ENCODE measurements around the gene PMS2. TPM values are rescaled to one million over a fixed set of nuclear protein-coding genes. Genes with fewer than 3 reads are reported as not detected.

The PMS2 gene
- total and polyA plus RNA-seq, 10 of the 15 experiments (the other 5 are each of a cell fraction or from before 2014, with no cell fraction given) = 3.6 to 25.4 (median 18.0) TPM

- no peak for ATAC-seq
- no peak for DNase-seq (ENCODE audit: low read depth, low spot score)
- H3K27ac ChIP-seq (ENCODE audit: control insufficient read depth, insufficient read depth) = no peak overlapping the region
- TF ChIP-seq CEBPZ (IDR thresholded peaks at IDR 0.05; ENCODE audit: low read depth, low read length) (no peak), ZNF592 (IDR thresholded peaks at IDR 0.05) (no peak), EZH2 (IDR thresholded peaks at IDR 0.05; ENCODE audit: borderline replicate concordance, control insufficient read depth, low read depth, low read length) (no peak), E2F8 (IDR thresholded peaks at IDR 0.05; ENCODE audit: low read depth, partially characterized antibody) (no peak), KDM1A (IDR thresholded peaks at IDR 0.05; ENCODE audit: borderline replicate concordance) (no peak), JUND (IDR thresholded peaks at IDR 0.05; ENCODE audit: low read depth, low read length) (no peak), NR2F1 (conservative IDR thresholded peaks at IDR 0.05) (no peak), PKNOX1 (IDR thresholded peaks at IDR 0.05) (no peak), CEBPB (IDR thresholded peaks at IDR 0.05; ENCODE audit: borderline replicate concordance in 1 of 2, low read depth in 2 of 2, low read length in 2 of 2) (no peak), TCF3 (IDR thresholded peaks at IDR 0.05; ENCODE audit: borderline replicate concordance, insufficient read depth, low read depth, low read length) (no peak)
These were observed 3.7 kb upstream of the PMS2 start for GRCh38 chr7:6012355-6013104.

More at GRCh38 chr7:6012355-6013104, 3.7 kb upstream of the PMS2 start:
- in situ Hi-C loops (cut with MboI) = no loop called here
- H3K36me3 ChIP-seq (ENCODE audit: control insufficient read depth in 2 of 2, insufficient read depth in 2 of 2, low read length in 1 of 2) = peaks cover 3 to 4% of the 10 kb centered on the region in 2 experiments; a peak in 3 of 4 replicates
- intact Hi-C loops (cut with micrococcal nuclease; ENCODE audit: unreplicated experiment) = no loop called here
- H3K4me1 ChIP-seq (ENCODE audit: control insufficient read depth, insufficient read depth, low read length) = peaks cover 15% of the 10 kb centered on the region
- SMC1A ChIA-PET (ENCODE audit: uncharacterized antibody, unreplicated experiment) = interaction anchor here (0.6 kb wide), 1 partner anchor 59 kb away, joined by 3 read pairs; no protein-coding TSS in a partner anchor
- POLR2A ChIA-PET = interaction anchor here (0.6 kb wide), 1 partner anchor 316 kb away, joined by 3 read pairs; no protein-coding TSS in a partner anchor
- H3K27me3 ChIP-seq (replicated peaks in 1 of 2; ENCODE audit: control insufficient read depth in 2 of 2, insufficient read depth in 2 of 2, low read length in 1 of 2) = no peaks in the 10 kb centered on the region
- H3K4me2 ChIP-seq (ENCODE audit: control insufficient read depth, insufficient read depth) = no peak overlapping the region
- CTCF ChIA-PET = interaction anchor here (1.1 to 1.3 kb wide), 2 partner anchors 15 to 45 kb away, joined by 3 to 4 read pairs; no protein-coding TSS in a partner anchor
- 45% methylated on average over 14 of the region's 14 CpGs for WGBS (ENCODE audit: insufficient coverage, insufficient replicate concordance, low lambda C conversion rate, missing lambda C conversion rate)
- H2AFZ ChIP-seq (ENCODE audit: control insufficient read depth, low read depth, low read length) = no peak overlapping the region
- RAD21 ChIA-PET (ENCODE audit: unreplicated experiment) = no interaction called here
- no peak for FAIRE-seq
- peaks cover 35% of the 10 kb centered on the region for H3K79me2 ChIP-seq (ENCODE audit: control insufficient read depth, insufficient read depth, low read length)
- no peak overlapping the region for H3K9ac ChIP-seq (ENCODE audit: control insufficient read depth, insufficient read depth, low read length)
- H3K9me3 ChIP-seq (replicated peaks; ENCODE audit: control insufficient read depth, insufficient read depth, low read length) = 0 out of 3 replicates have a peak, but pooled peaks cover 2% of the 10 kb centered on the region
- no peaks in the 10 kb centered on the region for H4K20me1 ChIP-seq (ENCODE audit: control insufficient read depth, insufficient read depth)
- no TSS peak for BruUV-seq (replicated peaks)
- no peak overlapping the region for H3K4me3 ChIP-seq
